ENCODE results near the gene VIPR1.

Gene VIPR1

GRCh38 chr3:42524751-42525150, 22.3 kb downstream of the VIPR1 start:
- H3K27ac ChIP-seq (ENCODE audit: low read depth, low read length): no peak overlapping the region

GRCh38 chr3:42525212-42525611, 22.8 kb downstream of the VIPR1 start:
- no peaks in the 10 kb centered on the region for H3K9me3 ChIP-seq (ENCODE audit: insufficient read depth, low read length)
- H3K79me2 ChIP-seq (ENCODE audit: insufficient read depth, low read length): no peaks in the 10 kb centered on the region
- no peak overlapping the region for H3K4me3 ChIP-seq (ENCODE audit: insufficient read depth, low read length, poor library complexity, severe bottlenecking)
- no peaks in the 10 kb centered on the region for H4K20me1 ChIP-seq (ENCODE audit: low read depth, low read length)
- no peak overlapping the region for H3K9ac ChIP-seq (ENCODE audit: low read length)
- no peak overlapping the region for H2AFZ ChIP-seq (ENCODE audit: low read depth, low read length, severe bottlenecking)
- no peak overlapping the region for H3K27ac ChIP-seq (ENCODE audit: low read depth, low read length)
- H3K9me2 ChIP-seq (replicated peaks; ENCODE audit: insufficient read depth, low read length): no peaks in the 10 kb centered on the region
- H3K36me3 ChIP-seq (ENCODE audit: low read length): no peaks in the 10 kb centered on the region
- H3K27me3 ChIP-seq (ENCODE audit: low read length): no peaks in the 10 kb centered on the region
- H3F3A ChIP-seq (ENCODE audit: insufficient read depth): no peaks in the 10 kb centered on the region
- TF ChIP-seq CTCF (IDR thresholded peaks at IDR 0.05; ENCODE audit: insufficient read depth, low read length, poor library complexity, severe bottlenecking) (no peak), EZH2phosphoT487 (conservative IDR thresholded peaks at IDR 0.05; ENCODE audit: low read length) (no peak)
- H3K4me2 ChIP-seq (ENCODE audit: low read depth, low read length, poor library complexity, severe bottlenecking): no peak overlapping the region

More at GRCh38 chr3:42524751-42525150, 22.3 kb downstream of the VIPR1 start:
- Histone ChIP-seq H4K20me1 (ENCODE audit: low read depth, low read length) (no peaks in the 10 kb centered on the region), H3K36me3 (ENCODE audit: low read length) (no peaks in the 10 kb centered on the region), H3K4me2 (ENCODE audit: low read depth, low read length, poor library complexity, severe bottlenecking) (no peak overlapping the region), H3K4me3 (ENCODE audit: insufficient read depth, low read length, poor library complexity, severe bottlenecking) (no peak overlapping the region), H3K9me2 (replicated peaks; ENCODE audit: insufficient read depth, low read length) (no peaks in the 10 kb centered on the region), H3K79me2 (ENCODE audit: insufficient read depth, low read length) (no peaks in the 10 kb centered on the region), H3K9ac (ENCODE audit: low read length) (no peak overlapping the region), H3K9me3 (ENCODE audit: insufficient read depth, low read length) (no peaks in the 10 kb centered on the region), H3F3A (ENCODE audit: insufficient read depth) (no peaks in the 10 kb centered on the region), H2AFZ (ENCODE audit: low read depth, low read length, severe bottlenecking) (no peak overlapping the region), H3K27me3 (ENCODE audit: low read length) (no peaks in the 10 kb centered on the region)
- TF ChIP-seq EZH2phosphoT487 (conservative IDR thresholded peaks at IDR 0.05; ENCODE audit: low read length) (no peak), CTCF (IDR thresholded peaks at IDR 0.05; ENCODE audit: insufficient read depth, low read length, poor library complexity, severe bottlenecking) (no peak)

GRCh38 chr3:42525736-42526345, 23.4 kb downstream of the VIPR1 start:
- Histone ChIP-seq H3K4me3 (ENCODE audit: insufficient read depth, low read length, poor library complexity, severe bottlenecking) (no peak overlapping the region), H3K4me2 (ENCODE audit: low read depth, low read length, poor library complexity, severe bottlenecking) (no peak overlapping the region)

More at GRCh38 chr3:42525736-42526345, 23.4 kb downstream of the VIPR1 start:
- H4K20me1 ChIP-seq (ENCODE audit: low read depth, low read length): no peaks in the 10 kb centered on the region
- H3K27ac ChIP-seq (ENCODE audit: low read depth, low read length): no peak overlapping the region
- no peak overlapping the region for H2AFZ ChIP-seq (ENCODE audit: low read depth, low read length, severe bottlenecking)
- H3F3A ChIP-seq (ENCODE audit: insufficient read depth): no peaks in the 10 kb centered on the region
- no peaks in the 10 kb centered on the region for H3K36me3 ChIP-seq (ENCODE audit: low read length)
- H3K9me3 ChIP-seq (ENCODE audit: insufficient read depth, low read length): no peaks in the 10 kb centered on the region
- H3K9me2 ChIP-seq (replicated peaks; ENCODE audit: insufficient read depth, low read length): no peaks in the 10 kb centered on the region
- TF ChIP-seq CTCF (IDR thresholded peaks at IDR 0.05; ENCODE audit: insufficient read depth, low read length, poor library complexity, severe bottlenecking) (no peak), EZH2phosphoT487 (conservative IDR thresholded peaks at IDR 0.05; ENCODE audit: low read length) (no peak)
- H3K27me3 ChIP-seq (ENCODE audit: low read length): no peaks in the 10 kb centered on the region
- no peak overlapping the region for H3K9ac ChIP-seq (ENCODE audit: low read length)
- H3K79me2 ChIP-seq (ENCODE audit: insufficient read depth, low read length): no peaks in the 10 kb centered on the region

All from SU-DHL-6 (cell line).